ENCODE results near the gene ZBTB2. TPM values are rescaled to one million over a fixed set of nuclear protein-coding genes. Genes with fewer than 3 reads are reported as not detected.

Gene ZBTB2
- total and polyA plus RNA-seq, 10 of the 15 experiments (the other 5 are each of a cell fraction or from before 2014, with no cell fraction given): 4.2 to 21.9 (median 15.0) TPM

GRCh38 chr6:151440498-151440897 lies 49.1 kb upstream of the ZBTB2 start (continued):
- TF ChIP-seq ZBTB33 (IDR thresholded peaks at IDR 0.05) (no peak), PKNOX1 (IDR thresholded peaks at IDR 0.05) (peak; percentile 75)

- POLR2A ChIA-PET: interaction anchor here (1.4 kb wide), 1 partner anchor 14 kb away, joined by 6 read pairs; the partner anchor contains the start of gene RMND1
- BruUV-seq (replicated peaks): no TSS peak
- H3K4me3 ChIP-seq: no peak overlapping the region
- RAD21 ChIA-PET (ENCODE audit: unreplicated experiment): interaction anchor here (0.9 to 1.3 kb wide), 2 partner anchors 15 to 919 kb away, joined by 3 read pairs; partner anchors contain the start of gene RMND1
- no peaks in the 10 kb centered on the region for H4K20me1 ChIP-seq (ENCODE audit: control insufficient read depth, insufficient read depth)
- H3K4me1 ChIP-seq (ENCODE audit: control insufficient read depth, insufficient read depth, low read length): peaks cover 13% of the 10 kb centered on the region
- H3K4me2 ChIP-seq (ENCODE audit: control insufficient read depth, insufficient read depth): no peak overlapping the region
- no peak for ATAC-seq
- in situ Hi-C loops (cut with MboI): loop anchor here (25.0 kb wide), 1 partner anchor 1550 kb away; the partner anchor contains the start of gene FBXO5
- no peak overlapping the region for H3K27ac ChIP-seq (ENCODE audit: control insufficient read depth, insufficient read depth)
- no peak for DNase-seq (ENCODE audit: low read depth, low spot score)
- no peak for FAIRE-seq
- H3K79me2 ChIP-seq (ENCODE audit: control insufficient read depth, insufficient read depth, low read length): peaks cover 23% of the 10 kb centered on the region
- SMC1A ChIA-PET (ENCODE audit: uncharacterized antibody, unreplicated experiment): interaction anchor here (0.6 to 1.9 kb wide), 7 partner anchors 8 to 549 kb away, joined by 3 to 9 read pairs (median 4); partner anchors contain the start of gene RMND1
- no peak overlapping the region for H2AFZ ChIP-seq (ENCODE audit: control insufficient read depth, low read depth, low read length)
- no peak overlapping the region for H3K9ac ChIP-seq (ENCODE audit: control insufficient read depth, insufficient read depth, low read length)
- intact Hi-C loops (cut with micrococcal nuclease; ENCODE audit: unreplicated experiment): no loop called here
- H3K36me3 ChIP-seq (ENCODE audit: control insufficient read depth in 2 of 2, insufficient read depth in 2 of 2, low read length in 1 of 2): peaks cover 0 to 13% of the 10 kb centered on the region in 2 experiments; a peak in 3 of 4 replicates
- TF ChIP-seq ZBTB4 (CRISPR knock-in tag; IDR thresholded peaks at IDR 0.05) (no peak), BRCA1 (IDR thresholded peaks at IDR 0.05; ENCODE audit: low read depth, low read length) (no peak), FOS (IDR thresholded peaks at IDR 0.05; ENCODE audit: borderline replicate concordance, extremely low read depth, insufficient read length) (no peak), E4F1 (IDR thresholded peaks at IDR 0.05; ENCODE audit: borderline replicate concordance, partially characterized antibody) (no peak), MXI1 (IDR thresholded peaks at IDR 0.05; ENCODE audit: low read depth, low read length) (no peak), CTCF (IDR thresholded peaks at IDR 0.05 in 2 of 3, conservative IDR thresholded peaks at IDR 0.05 in 1 of 3; ENCODE audit: control insufficient read depth in 2 of 3, extremely low read depth in 1 of 3, insufficient read depth in 1 of 3, low read depth in 3 of 3, low read length in 3 of 3) (no peak), KLF5 (IDR thresholded peaks at IDR 0.05; ENCODE audit: partially characterized antibody) (no peak)
- H3K9me3 ChIP-seq (replicated peaks; ENCODE audit: control insufficient read depth, insufficient read depth, low read length): no peaks in the 10 kb centered on the region
- CTCF ChIA-PET: interaction anchor here (0.6 to 7.1 kb wide), 7 partner anchors 8 to 52 kb away, joined by 3 to 76 read pairs (median 3); partner anchors contain the start of gene RMND1
- H3K27me3 ChIP-seq (replicated peaks in 1 of 2; ENCODE audit: control insufficient read depth in 2 of 2, insufficient read depth in 2 of 2, low read length in 1 of 2): no peaks in the 10 kb centered on the region
Observed at GRCh38 chr6:151437401-151437800, 46.0 kb upstream of the ZBTB2 start.
